Measurements from ENCODE around the gene MYLK2.

The MYLK2 gene

DNA sequence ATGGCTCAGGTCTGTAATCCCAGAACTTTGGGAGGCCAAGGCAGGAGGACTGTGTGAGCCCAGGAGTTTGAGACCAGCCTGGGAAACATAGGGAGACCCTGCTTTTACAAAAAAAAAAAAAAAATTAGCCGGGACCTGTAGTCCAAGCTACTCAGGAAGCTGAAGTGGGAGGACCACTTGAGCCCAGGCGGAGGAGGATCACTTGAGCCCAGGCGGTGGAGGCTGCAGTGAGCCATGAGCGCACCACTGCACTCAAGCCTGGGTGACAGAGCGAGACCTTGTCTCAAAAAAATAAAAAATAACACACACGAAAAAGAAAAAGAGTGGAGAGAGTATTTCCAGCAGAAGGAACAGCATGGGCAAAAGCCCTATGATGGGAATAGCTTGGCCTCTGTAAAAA lies 53.2 kb downstream of the MYLK2 start:
- Histone ChIP-seq H3K4me1 (ENCODE audit: control insufficient read depth, insufficient read depth, low read length) (peaks cover 2% of the 10 kb centered on the region; the same call in 1 of the 2 replicates), H3K36me3 (ENCODE audit: control insufficient read depth, insufficient read depth, low read length) (no peaks in the 10 kb centered on the region; the same call in 1 of the 2 replicates), H3K4me3 (ENCODE audit: low read length) (no peak overlapping the region), H3K27ac (ENCODE audit: low read length) (no peak overlapping the region), H3K27me3 (ENCODE audit: control insufficient read depth, insufficient read depth, low read length) (peaks cover 20% of the 10 kb centered on the region), H3K9me3 (ENCODE audit: control insufficient read depth, insufficient read depth, low read length) (no peaks in the 10 kb centered on the region)
- WGBS (ENCODE audit: insufficient coverage, insufficient read length): no CpG with 5 or more reads among the region's 6 CpGs
- DNase-seq (ENCODE audit: low read depth, low spot score): no peak

DNA sequence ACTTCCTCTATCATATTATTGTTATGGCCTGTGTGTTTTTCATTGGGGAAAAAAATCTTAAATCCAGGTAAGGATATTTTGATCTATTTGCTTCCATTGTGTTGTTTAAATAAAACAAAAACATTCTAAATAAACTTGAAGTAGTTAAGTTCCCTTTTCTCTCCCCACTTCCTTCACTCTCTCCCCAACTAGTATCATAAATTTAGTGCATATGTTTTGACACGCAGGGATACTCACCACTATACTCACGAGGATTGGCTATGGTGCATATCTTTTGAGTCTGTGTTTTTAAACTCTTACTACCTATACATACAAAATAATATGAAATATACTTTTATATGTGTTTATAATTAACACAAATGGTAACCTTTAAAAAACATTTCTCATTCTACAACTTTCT lies 56.5 kb downstream of the MYLK2 start:
- WGBS (ENCODE audit: insufficient coverage, insufficient read length): no CpG with 5 or more reads among the region's 2 CpGs

DNA sequence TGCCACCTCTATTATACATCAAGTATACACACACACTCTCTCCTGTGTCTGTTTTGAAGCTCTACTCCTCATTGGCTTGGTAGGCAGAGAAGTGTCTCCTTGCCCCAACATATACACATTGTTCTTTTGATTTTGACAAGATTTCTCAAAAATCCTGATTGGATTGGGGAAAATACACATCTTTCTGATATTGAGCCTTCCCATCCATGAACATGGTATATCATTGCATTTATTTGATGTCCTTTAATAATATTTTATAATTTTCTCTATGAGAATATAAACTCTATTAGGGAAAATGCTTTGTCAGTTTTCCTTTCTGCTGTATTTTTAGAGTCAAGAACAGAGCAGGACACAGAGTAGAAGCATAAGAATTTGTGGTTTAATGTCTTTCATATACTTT lies 58.5 kb downstream of the MYLK2 start:
- Histone ChIP-seq H3K27ac (ENCODE audit: low read length) (no peak overlapping the region), H3K4me3 (ENCODE audit: low read length) (no peak overlapping the region), H3K9me3 (ENCODE audit: control insufficient read depth, insufficient read depth, low read length) (no peaks in the 10 kb centered on the region), H3K36me3 (ENCODE audit: control insufficient read depth, insufficient read depth, low read length) (no peaks in the 10 kb centered on the region), H3K4me1 (ENCODE audit: control insufficient read depth, insufficient read depth, low read length) (no peaks in the 10 kb centered on the region), H3K27me3 (ENCODE audit: control insufficient read depth, insufficient read depth, low read length) (no peaks in the 10 kb centered on the region)
- DNase-seq (ENCODE audit: low read depth, low spot score): no peak

More for the DNA sequence above, 56.5 kb downstream of the MYLK2 start:
- no peaks in the 10 kb centered on the region for H3K9me3 ChIP-seq (ENCODE audit: control insufficient read depth, insufficient read depth, low read length)
- no peak overlapping the region for H3K27ac ChIP-seq (ENCODE audit: low read length)
- H3K27me3 ChIP-seq (ENCODE audit: control insufficient read depth, insufficient read depth, low read length): peaks cover 6% of the 10 kb centered on the region; the same call in 1 of the 2 replicates
- H3K36me3 ChIP-seq (ENCODE audit: control insufficient read depth, insufficient read depth, low read length): no peaks in the 10 kb centered on the region
- H3K4me1 ChIP-seq (ENCODE audit: control insufficient read depth, insufficient read depth, low read length): 0 out of 2 replicates have a peak, but pooled peaks cover 2% of the 10 kb centered on the region
- DNase-seq (ENCODE audit: low read depth, low spot score): no peak
- H3K4me3 ChIP-seq (ENCODE audit: low read length): no peak overlapping the region

GRCh38 chr20:31879143-31879987 lies 60.2 kb downstream of the MYLK2 start:
- no CpG with 5 or more reads among the region's 45 CpGs for WGBS (ENCODE audit: insufficient coverage, insufficient read length)
- Histone ChIP-seq H3K4me3 (ENCODE audit: low read length) (peak overlapping the region; percentile 32; the same call in 1 of the 2 replicates), H3K9me3 (ENCODE audit: control insufficient read depth, insufficient read depth, low read length) (no peaks in the 10 kb centered on the region), H3K36me3 (ENCODE audit: control insufficient read depth, insufficient read depth, low read length) (no peaks in the 10 kb centered on the region), H3K27ac (ENCODE audit: low read length) (no peak overlapping the region), H3K4me1 (ENCODE audit: control insufficient read depth, insufficient read depth, low read length) (no peaks in the 10 kb centered on the region), H3K27me3 (ENCODE audit: control insufficient read depth, insufficient read depth, low read length) (no peaks in the 10 kb centered on the region)
- DNase-seq (ENCODE audit: low read depth, low spot score): peak; percentile 92

DNA sequence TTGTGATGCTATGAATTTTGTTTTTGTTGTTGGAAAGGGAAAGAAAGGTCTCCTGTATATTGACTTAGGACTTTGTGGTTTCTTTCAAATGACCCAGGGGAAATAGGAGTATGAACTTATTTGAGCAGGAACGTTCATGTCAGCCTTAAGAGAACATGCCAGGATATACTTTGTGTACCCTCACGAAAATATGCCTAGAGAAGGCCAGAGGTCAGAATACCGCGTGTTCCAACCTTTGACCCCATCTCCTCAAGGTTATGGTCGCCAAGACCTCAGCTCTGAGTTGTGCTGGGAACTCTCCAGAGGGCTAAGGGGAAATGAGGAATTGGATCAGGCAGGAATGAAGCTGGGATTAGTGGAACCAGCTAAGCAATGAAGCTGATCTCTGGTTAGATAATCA lies 62.8 kb downstream of the MYLK2 start:
- no CpG with 5 or more reads among the region's 5 CpGs for WGBS (ENCODE audit: insufficient coverage, insufficient read length)

GRCh38 chr20:31883829-31884228 lies 64.7 kb downstream of the MYLK2 start:
- H3K36me3 ChIP-seq (ENCODE audit: control insufficient read depth, insufficient read depth, low read length): no peaks in the 10 kb centered on the region
- H3K4me1 ChIP-seq (ENCODE audit: control insufficient read depth, insufficient read depth, low read length): no peaks in the 10 kb centered on the region
- no peak overlapping the region for H3K4me3 ChIP-seq (ENCODE audit: low read length)
- no peak for DNase-seq (ENCODE audit: low read depth, low spot score)
- no peaks in the 10 kb centered on the region for H3K9me3 ChIP-seq (ENCODE audit: control insufficient read depth, insufficient read depth, low read length)
- H3K27ac ChIP-seq (ENCODE audit: low read length): no peak overlapping the region
- H3K27me3 ChIP-seq (ENCODE audit: control insufficient read depth, insufficient read depth, low read length): no peaks in the 10 kb centered on the region

More for the DNA sequence above, 62.8 kb downstream of the MYLK2 start:
- Histone ChIP-seq H3K9me3 (ENCODE audit: control insufficient read depth, insufficient read depth, low read length) (no peaks in the 10 kb centered on the region), H3K4me1 (ENCODE audit: control insufficient read depth, insufficient read depth, low read length) (no peaks in the 10 kb centered on the region), H3K4me3 (ENCODE audit: low read length) (no peak overlapping the region), H3K27me3 (ENCODE audit: control insufficient read depth, insufficient read depth, low read length) (no peaks in the 10 kb centered on the region), H3K27ac (ENCODE audit: low read length) (no peak overlapping the region), H3K36me3 (ENCODE audit: control insufficient read depth, insufficient read depth, low read length) (no peaks in the 10 kb centered on the region)
- DNase-seq (ENCODE audit: low read depth, low spot score): no peak
